Mesenchymal stem cell (in vitro differentiated cells and primary cell): ENCODE data around the gene FEM1B.
A peak's percentile ranks its signal among the peaks of the same experiment; 100 is the strongest.

Source experiments
- DNase-seq: peaks from one replicate; pipeline ENCODE4 v3.0.0-alpha.2; 2013
- H2AFZ ChIP-seq: one replicate; pipeline ENCODE4 v1.6.1; 2013; ENCODE audit warnings: low read depth, mild to moderate bottlenecking, control low read depth, inconsistent platforms, low read length, moderate library complexity
- H2AK5ac ChIP-seq: 2 replicates; pipeline ENCODE4 v1.6.1; 2013; ENCODE audit warnings: low read length, moderate library complexity, mild to moderate bottlenecking, inconsistent platforms; ENCODE audit not compliant: severe bottlenecking
- H2BK120ac ChIP-seq: one replicate; pipeline ENCODE4 v1.6.1; 2013; ENCODE audit warnings: low read depth, mild to moderate bottlenecking, inconsistent platforms, low read length, moderate library complexity
- H2BK12ac ChIP-seq, 2 experiments: one replicate each; pipeline ENCODE4 v1.6.1; 2013; ENCODE audit warnings: inconsistent platforms in 2 of 2, low read length in 2 of 2, mild to moderate bottlenecking in 2 of 2, moderate library complexity in 2 of 2, control low read depth in 1 of 2
- H2BK15ac ChIP-seq: one replicate; pipeline ENCODE4 v1.6.1; 2013; ENCODE audit warnings: mild to moderate bottlenecking, low read depth, inconsistent platforms; ENCODE audit not compliant: poor library complexity, severe bottlenecking
- H2BK5ac ChIP-seq: 2 replicates; pipeline ENCODE4 v1.6.1; 2013; ENCODE audit warnings: low read depth, mild to moderate bottlenecking, low read length, control low read depth, inconsistent platforms; ENCODE audit not compliant: poor library complexity, severe bottlenecking
- H3K14ac ChIP-seq, 2 experiments: one replicate each; pipeline ENCODE4 v1.6.1; 2013; ENCODE audit warnings: inconsistent platforms in 2 of 2, low read length in 2 of 2, control low read depth in 1 of 2, mild to moderate bottlenecking in 1 of 2, moderate library complexity in 1 of 2
- H3K18ac ChIP-seq, 2 experiments: one replicate each; pipeline ENCODE4 v1.6.1; 2013; ENCODE audit warnings: inconsistent platforms in 2 of 2, low read length in 2 of 2, control low read depth in 1 of 2, low read depth in 1 of 2, mild to moderate bottlenecking in 1 of 2
- H3K23ac ChIP-seq, 2 experiments: one replicate each; pipeline ENCODE4 v1.6.1; 2013; ENCODE audit warnings: inconsistent platforms in 2 of 2, low read length in 2 of 2, mild to moderate bottlenecking in 2 of 2, moderate library complexity in 2 of 2, control low read depth in 1 of 2
- H3K27ac ChIP-seq: 2 replicates; pipeline ENCODE4 v1.5.1; 2013; ENCODE audit warnings: mild to moderate bottlenecking, moderate library complexity, low read length, control low read depth, inconsistent platforms; ENCODE audit not compliant: poor library complexity, severe bottlenecking
- H3K27me3 ChIP-seq, 2 experiments: 2 replicates each; pipeline versions ENCODE4 v1.6.1 to v1.7.0; 2013; ENCODE audit warnings: low read length in 2 of 2, mild to moderate bottlenecking in 2 of 2, moderate library complexity in 2 of 2, control low read depth in 1 of 2, inconsistent platforms in 1 of 2; ENCODE audit not compliant: control insufficient read depth in 1 of 2, insufficient read depth in 1 of 2
- H3K36me3 ChIP-seq, 2 experiments: 2 replicates each; pipeline versions ENCODE4 v1.6.1 to v1.7.0; 2013; ENCODE audit warnings: low read length in 2 of 2, control low read depth in 1 of 2, inconsistent platforms in 1 of 2, low read depth in 1 of 2, mild to moderate bottlenecking in 1 of 2; ENCODE audit not compliant: insufficient read depth in 2 of 2, control insufficient read depth in 1 of 2
- H3K4ac ChIP-seq, 2 experiments: one replicate each; pipeline ENCODE4 v1.6.1; 2013; ENCODE audit warnings: inconsistent platforms in 2 of 2, low read length in 2 of 2, mild to moderate bottlenecking in 2 of 2, moderate library complexity in 2 of 2, control low read depth in 1 of 2, low read depth in 1 of 2
- H3K4me1 ChIP-seq: 2 replicates; pipeline ENCODE4 v1.6.1; 2013; ENCODE audit warnings: low read depth, low read length, control low read depth; ENCODE audit not compliant: control insufficient read depth, insufficient read depth
- H3K4me2 ChIP-seq: 2 replicates; pipeline ENCODE4 v1.6.1; 2013; ENCODE audit warnings: low read length, mild to moderate bottlenecking, inconsistent platforms; ENCODE audit not compliant: poor library complexity, severe bottlenecking
- H3K4me3 ChIP-seq, 2 experiments: 2 replicates each; pipeline versions ENCODE4 v1.5.1 to v1.7.0; 2013; ENCODE audit warnings: low read length in 2 of 2, mild to moderate bottlenecking in 2 of 2, control low read depth in 1 of 2, low read depth in 1 of 2; ENCODE audit not compliant: insufficient read depth in 1 of 2
- H3K79me1 ChIP-seq: replicated peaks from 2 replicates; pipeline ENCODE4 v1.6.1; 2013; ENCODE audit warnings: mild to moderate bottlenecking, control low read depth, low read length, inconsistent platforms; ENCODE audit not compliant: poor library complexity, severe bottlenecking
- H3K9ac ChIP-seq: 2 replicates; pipeline ENCODE4 v1.7.0; 2013; ENCODE audit warnings: mild to moderate bottlenecking, low read length, moderate library complexity
- H3K9me3 ChIP-seq: 2 replicates; pipeline ENCODE4 v1.7.0; 2013; ENCODE audit warnings: mild to moderate bottlenecking, low read length; ENCODE audit not compliant: control insufficient read depth
- H4K8ac ChIP-seq: one replicate; pipeline ENCODE4 v1.6.1; 2013; ENCODE audit warnings: inconsistent platforms, mild to moderate bottlenecking, low read length, moderate library complexity
- H4K91ac ChIP-seq: one replicate; pipeline ENCODE4 v1.6.1; 2013; ENCODE audit warnings: mild to moderate bottlenecking, low read length, inconsistent platforms
- WGBS: methylation state at CpG from one replicate; pipeline ENCODE4 v1.1.7; 2013; ENCODE audit warnings: mixed read lengths; 5-methylcytosine and 5-hydroxymethylcytosine counted together

Gene FEM1B

GRCh38 chr15:68310178-68310803, 32.7 kb downstream of the FEM1B start:
- Histone ChIP-seq H3K36me3 (peaks cover 0 to 66% of the 10 kb centered on the region in 2 experiments), H2AK5ac (no peak overlapping the region), H3K14ac (peak overlapping the region in 1 of 2 experiments; percentile 71), H3K9me3 (no peaks in the 10 kb centered on the region), H3K4me2 (no peak overlapping the region), H3K4ac (peak overlapping the region in 1 of 2 experiments; percentile 44), H3K79me1 (peaks cover 11% of the 10 kb centered on the region), H3K18ac (peak overlapping the region in 1 of 2 experiments; percentile 83), H4K91ac (no peak overlapping the region), H2BK15ac (no peak overlapping the region), H3K9ac (no peak overlapping the region), H4K8ac (no peak overlapping the region), H2BK5ac (no peak overlapping the region), H2BK12ac (peak overlapping the region in 1 of 2 experiments; percentile 48), H3K23ac (no peak overlapping the region), H2BK120ac (no peak overlapping the region), H2AFZ (no peak overlapping the region), H3K4me1 (peaks cover 26% of the 10 kb centered on the region), H3K27ac (no peak overlapping the region), H3K27me3 (peaks cover 0 to 3% of the 10 kb centered on the region in 2 experiments), H3K4me3 (no peak overlapping the region)
- DNase-seq, result no peak
- WGBS, result 52% methylated on average over 5 of the region's 7 CpGs

- no peak overlapping the region for H3K4me2 ChIP-seq
- DNase-seq, result no peak
- H3K4me3 ChIP-seq, result no peak overlapping the region
- no peak overlapping the region for H2AK5ac ChIP-seq
- no peak overlapping the region for H2BK120ac ChIP-seq
- peaks cover 33% of the 10 kb centered on the region for H3K4me1 ChIP-seq
- H3K23ac ChIP-seq, result no peak overlapping the region
- H2AFZ ChIP-seq, result no peak overlapping the region
- H3K27ac ChIP-seq, result no peak overlapping the region
- H2BK12ac ChIP-seq, result peak overlapping the region in 1 of 2 experiments; percentile 51
- no peak overlapping the region for H3K18ac ChIP-seq
- peaks cover 0 to 67% of the 10 kb centered on the region in 2 experiments for H3K36me3 ChIP-seq
- no peak overlapping the region for H2BK15ac ChIP-seq
- peak overlapping the region in 1 of 2 experiments; percentile 31 for H3K14ac ChIP-seq
- peaks cover 0 to 3% of the 10 kb centered on the region in 2 experiments for H3K27me3 ChIP-seq
- peaks cover 10% of the 10 kb centered on the region for H3K79me1 ChIP-seq
- H4K91ac ChIP-seq, result no peak overlapping the region
- H2BK5ac ChIP-seq, result no peak overlapping the region
- H3K9me3 ChIP-seq, result no peaks in the 10 kb centered on the region
- H4K8ac ChIP-seq, result no peak overlapping the region
- 89% methylated on average over 22 of the region's 22 CpGs for WGBS
- peak overlapping the region in 1 of 2 experiments; percentile 44 for H3K4ac ChIP-seq
- no peak overlapping the region for H3K9ac ChIP-seq
Observed at GRCh38 chr15:68310804-68311463, 33.4 kb downstream of the FEM1B start.

GRCh38 chr15:68311464-68311835, 33.9 kb downstream of the FEM1B start:
- Histone ChIP-seq H2BK120ac (no peak overlapping the region), H3K14ac (no peak overlapping the region), H3K4me2 (no peak overlapping the region), H3K4ac (no peak overlapping the region), H3K9me3 (no peaks in the 10 kb centered on the region), H3K4me3 (no peak overlapping the region), H2BK12ac (no peak overlapping the region), H3K23ac (no peak overlapping the region), H3K36me3 (peaks cover 0 to 68% of the 10 kb centered on the region in 2 experiments), H2BK5ac (no peak overlapping the region), H4K8ac (no peak overlapping the region), H2BK15ac (no peak overlapping the region), H2AK5ac (no peak overlapping the region), H3K27me3 (peaks cover 0 to 3% of the 10 kb centered on the region in 2 experiments), H3K79me1 (peaks cover 7% of the 10 kb centered on the region), H3K4me1 (peaks cover 38% of the 10 kb centered on the region), H2AFZ (no peak overlapping the region), H3K18ac (no peak overlapping the region), H3K27ac (no peak overlapping the region), H3K9ac (no peak overlapping the region), H4K91ac (no peak overlapping the region)
- WGBS, result 94% methylated on average over 3 of the region's 3 CpGs
- no peak for DNase-seq

- H4K8ac ChIP-seq, result no peak overlapping the region
- no peak overlapping the region for H3K4me3 ChIP-seq
- DNase-seq, result no peak
- H2AK5ac ChIP-seq, result peak overlapping the region; percentile 55
- H2BK12ac ChIP-seq, result peak overlapping the region in 1 of 2 experiments; percentile 37
- peaks cover 7% of the 10 kb centered on the region for H3K79me1 ChIP-seq
- H2BK15ac ChIP-seq, result no peak overlapping the region
- peaks cover 0 to 6% of the 10 kb centered on the region in 2 experiments for H3K27me3 ChIP-seq
- no peak overlapping the region for H2AFZ ChIP-seq
- H3K9me3 ChIP-seq, result no peaks in the 10 kb centered on the region
- no peak overlapping the region for H3K4ac ChIP-seq
- H2BK120ac ChIP-seq, result no peak overlapping the region
- peak overlapping the region in 1 of 2 experiments; percentile 58 for H3K14ac ChIP-seq
- peaks cover 42% of the 10 kb centered on the region for H3K4me1 ChIP-seq
- H3K36me3 ChIP-seq, result peaks cover 0 to 72% of the 10 kb centered on the region in 2 experiments
- peak overlapping the region in 1 of 2 experiments; percentile 1 for H3K18ac ChIP-seq
- H3K23ac ChIP-seq, result no peak overlapping the region
- no peak overlapping the region for H3K27ac ChIP-seq
- H3K9ac ChIP-seq, result no peak overlapping the region
- H3K4me2 ChIP-seq, result no peak overlapping the region
- no peak overlapping the region for H2BK5ac ChIP-seq
- WGBS, result 100% methylated on average over 2 of the region's 3 CpGs
- no peak overlapping the region for H4K91ac ChIP-seq
Observed at GRCh38 chr15:68311859-68312557, 34.5 kb downstream of the FEM1B start.
